Gastroesophageal sphincter (tissue), 4 donors: ENCODE data around the gene RANBP17. TPM values are rescaled to one million over a fixed set of nuclear protein-coding genes. Genes with fewer than 3 reads are reported as not detected.

Experiments used
- ATAC-seq: fragments of 150-250 bp; one replicate; pipeline ENCODE4 v1.9.1; 2016; ENCODE audit warnings: mild to moderate bottlenecking, moderate library complexity
- H3K27ac ChIP-seq, 4 donors: fragments of 200-600 bp; sonication (generic) in 3 of 4; 1 replicate in 3 of 4; 2 replicates in 1 of 4; pipeline ENCODE4 v1.5.1; 2016 to 2019
- H3K27me3 ChIP-seq: fragments of 200-600 bp; sonication (generic); one replicate; pipeline ENCODE4 v1.5.1; 2019
- H3K36me3 ChIP-seq, 2 donors: fragments of 200-600 bp; sonication (generic); one replicate each; pipeline ENCODE4 v1.5.1; 2019; ENCODE audit warnings: control low read depth in 1 of 2
- H3K4me1 ChIP-seq, 3 donors: fragments of 200-600 bp; sonication (generic); 1 replicate in 2 of 3; 2 replicates in 1 of 3; pipeline ENCODE4 v1.5.1; 2016 to 2019; ENCODE audit warnings: control low read depth in 2 of 3
- H3K4me3 ChIP-seq, 2 donors: fragments of 200-600 bp; sonication (generic); one replicate each; pipeline ENCODE4 v1.5.1; 2019; ENCODE audit warnings: mild to moderate bottlenecking in 1 of 2, moderate library complexity in 1 of 2
- H3K9me3 ChIP-seq, 3 donors: fragments of 200-600 bp; sonication (generic); one replicate each; pipeline ENCODE4 v1.5.1; 2017 to 2019; ENCODE audit warnings: control low read depth in 2 of 3
- EP300 ChIP-seq: sonication (generic); formaldehyde crosslinking; IDR thresholded peaks from one replicate; pipeline ENCODE4 v1.6.1; 2017; ENCODE audit warnings: antibody characterized with exemption, mild to moderate bottlenecking
- POLR2A ChIP-seq, 2 donors: fragments of 450-650 bp; IDR thresholded peaks; one replicate each; pipeline ENCODE4 v1.6.1; 2017; ENCODE audit warnings: antibody characterized with exemption in 2 of 2, mild to moderate bottlenecking in 2 of 2, moderate library complexity in 1 of 2
- POLR2AphosphoS5 ChIP-seq: sonication (generic); formaldehyde crosslinking; IDR thresholded peaks from one replicate; pipeline ENCODE4 v1.6.1; 2017; ENCODE audit warnings: antibody characterized with exemption
- WGBS, 2 donors: methylation state at CpG; one replicate each; pipeline ENCODE4 v1.1.5; 2018; ENCODE audit warnings: low coverage in 1 of 2; 5-methylcytosine and 5-hydroxymethylcytosine counted together
- total RNA-seq, 4 donors: library from RNA; depleted of rRNA; stranded (reverse); fragments of >200 nt; gene quantifications; one replicate each; pipeline ENCODE4 v1.1.0, GENCODE V29; 2016
- TF ChIP-seq, protein P1 (sequence below), 4 experiments: fragments of 200-600 bp in 2 of 4; fragments of 450-650 bp in 2 of 4; sonication (generic) in 1 of 4; IDR thresholded peaks; one replicate each; pipeline ENCODE4 v1.5.1; 2017 to 2019; ENCODE audit warnings: antibody characterized with exemption in 4 of 4, mild to moderate bottlenecking in 2 of 4, moderate library complexity in 2 of 4

The RANBP17 gene
- total RNA-seq, 4 donors from 2014 or later = 7.7 to 21.7 (median 13.8) TPM

DNA sequence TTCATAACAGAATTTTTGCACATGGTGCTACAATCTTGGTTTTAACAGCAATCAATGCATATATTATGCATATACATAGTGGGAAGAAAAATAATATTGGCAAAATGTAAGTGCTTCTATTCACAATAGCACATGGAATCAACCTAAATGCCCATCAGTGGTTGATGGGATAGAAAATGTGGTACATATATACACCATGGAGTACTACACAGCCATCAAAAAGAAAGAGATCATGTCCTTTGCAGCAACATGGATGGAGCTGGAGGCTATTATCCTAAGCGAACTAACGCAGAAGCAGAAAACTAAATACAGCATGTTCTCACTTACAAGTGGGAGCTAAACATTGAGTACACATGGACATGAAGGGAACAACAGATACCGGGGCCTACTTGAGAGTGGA is 410.0 kb downstream of the RANBP17 start:
- no peak for ATAC-seq
- H3K4me3 ChIP-seq = no peak overlapping the region
- H3K27me3 ChIP-seq = no peaks in the 10 kb centered on the region
- no peaks in the 10 kb centered on the region for H3K9me3 ChIP-seq
- TF ChIP-seq POLR2A (IDR thresholded peaks at IDR 0.05) (no peak), POLR2AphosphoS5 (no peak), EP300 (no peak)
- TF ChIP-seq, protein P1, sequence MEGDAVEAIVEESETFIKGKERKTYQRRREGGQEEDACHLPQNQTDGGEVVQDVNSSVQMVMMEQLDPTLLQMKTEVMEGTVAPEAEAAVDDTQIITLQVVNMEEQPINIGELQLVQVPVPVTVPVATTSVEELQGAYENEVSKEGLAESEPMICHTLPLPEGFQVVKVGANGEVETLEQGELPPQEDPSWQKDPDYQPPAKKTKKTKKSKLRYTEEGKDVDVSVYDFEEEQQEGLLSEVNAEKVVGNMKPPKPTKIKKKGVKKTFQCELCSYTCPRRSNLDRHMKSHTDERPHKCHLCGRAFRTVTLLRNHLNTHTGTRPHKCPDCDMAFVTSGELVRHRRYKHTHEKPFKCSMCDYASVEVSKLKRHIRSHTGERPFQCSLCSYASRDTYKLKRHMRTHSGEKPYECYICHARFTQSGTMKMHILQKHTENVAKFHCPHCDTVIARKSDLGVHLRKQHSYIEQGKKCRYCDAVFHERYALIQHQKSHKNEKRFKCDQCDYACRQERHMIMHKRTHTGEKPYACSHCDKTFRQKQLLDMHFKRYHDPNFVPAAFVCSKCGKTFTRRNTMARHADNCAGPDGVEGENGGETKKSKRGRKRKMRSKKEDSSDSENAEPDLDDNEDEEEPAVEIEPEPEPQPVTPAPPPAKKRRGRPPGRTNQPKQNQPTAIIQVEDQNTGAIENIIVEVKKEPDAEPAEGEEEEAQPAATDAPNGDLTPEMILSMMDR (IDR thresholded peaks at IDR 0.05) = no peak
- H3K4me1 ChIP-seq = no peaks in the 10 kb centered on the region
- no peak overlapping the region for H3K27ac ChIP-seq
- H3K36me3 ChIP-seq = no peaks in the 10 kb centered on the region
- WGBS, 2 donors = 96% methylated on average over 3 of the region's 3 CpGs; no CpG with 5 or more reads in 1 of the 2 donors

DNA sequence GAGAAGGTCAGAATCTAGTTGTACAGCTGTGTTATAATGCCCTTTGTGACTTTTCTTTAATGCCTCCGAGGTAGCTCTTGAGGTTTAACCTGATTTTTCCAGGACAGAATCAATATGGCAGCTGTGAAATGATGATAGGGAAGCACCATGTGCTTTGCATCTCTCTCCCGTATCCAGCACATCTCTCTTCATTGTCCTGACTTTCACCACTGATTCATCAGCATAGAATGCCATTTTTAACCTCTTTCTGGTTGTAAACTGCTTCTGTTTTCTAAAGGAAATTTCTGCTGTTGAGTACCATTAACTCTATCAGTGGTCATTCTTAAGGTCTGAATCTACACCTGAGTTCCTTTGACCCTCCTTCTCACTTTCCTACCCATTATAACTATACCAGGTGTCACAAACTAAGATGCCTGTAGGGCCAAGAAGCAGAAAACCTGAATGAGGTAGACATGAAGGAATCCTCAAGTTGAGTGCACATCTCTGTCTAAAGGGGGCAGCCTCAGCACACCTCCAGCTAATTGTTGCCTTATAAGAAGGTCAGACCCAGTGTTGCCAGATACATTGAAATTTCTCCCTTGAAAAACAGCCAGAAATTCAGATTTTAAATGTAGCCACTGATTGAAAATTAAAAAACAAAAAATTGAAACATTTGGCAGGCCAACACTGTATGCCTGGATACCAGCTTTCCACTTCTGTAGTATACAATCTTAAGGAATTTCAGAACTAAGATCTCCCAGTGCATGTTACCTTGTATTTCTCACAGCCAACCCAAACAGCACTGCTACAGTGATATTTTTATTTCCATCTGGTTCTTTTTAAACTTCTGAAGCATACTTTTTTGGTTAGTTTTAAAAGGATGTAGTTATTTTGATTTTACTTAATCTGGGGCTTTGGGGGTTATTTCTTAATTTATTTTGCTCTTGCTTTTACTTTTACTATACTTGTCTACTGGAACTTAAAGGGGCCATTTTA is 411.5 kb downstream of the RANBP17 start:
- no peak overlapping the region for H3K27ac ChIP-seq
- H3K9me3 ChIP-seq = no peaks in the 10 kb centered on the region
- 80 to 90% methylated on average over 1 to 2 of the region's 2 CpGs for WGBS, 2 donors
- H3K4me3 ChIP-seq = no peak overlapping the region
- no peak for ATAC-seq
- no peaks in the 10 kb centered on the region for H3K4me1 ChIP-seq
- no peaks in the 10 kb centered on the region for H3K27me3 ChIP-seq
- TF ChIP-seq POLR2AphosphoS5 = no peak
- no peak for TF ChIP-seq EP300
- TF ChIP-seq, protein P1 (IDR thresholded peaks at IDR 0.05) = no peak
- no peak for TF ChIP-seq POLR2A (IDR thresholded peaks at IDR 0.05)
- H3K36me3 ChIP-seq = no peaks in the 10 kb centered on the region

DNA sequence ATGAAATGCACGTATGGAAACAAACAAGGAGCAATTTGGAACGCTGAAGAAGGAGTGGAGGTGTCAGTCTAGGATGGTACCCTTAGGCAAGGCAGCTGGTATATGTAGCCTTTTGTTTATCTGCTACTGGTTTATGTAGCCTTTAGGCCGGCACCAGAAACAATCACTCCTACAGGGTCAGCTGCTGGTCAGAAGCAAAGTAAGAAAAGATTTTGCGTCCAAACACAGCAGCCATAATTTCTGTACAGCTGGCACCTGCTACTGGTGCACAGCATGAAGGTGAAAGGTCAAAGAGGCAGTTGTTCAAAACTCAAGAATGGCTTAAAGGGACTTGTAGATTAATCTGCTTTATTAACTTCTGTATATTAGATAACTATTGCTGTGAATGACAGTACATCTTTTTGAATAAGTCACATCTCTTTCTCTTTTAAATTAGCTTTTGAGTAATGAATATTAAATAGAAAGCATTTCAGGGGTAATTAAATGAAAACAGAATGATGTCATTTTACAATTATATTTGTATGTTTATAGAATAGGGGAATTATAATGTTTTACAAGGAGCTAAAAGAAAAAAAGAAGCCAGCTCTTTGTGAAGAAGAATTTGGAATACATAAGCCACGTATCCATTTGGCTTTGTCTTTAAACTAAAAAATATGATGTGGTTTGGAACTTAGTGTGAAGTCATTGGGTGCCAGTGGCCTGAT is 414.2 kb downstream of the RANBP17 start:
- no peaks in the 10 kb centered on the region for H3K9me3 ChIP-seq
- no peak overlapping the region for H3K27ac ChIP-seq
- H3K4me3 ChIP-seq = no peak overlapping the region
- H3K4me1 ChIP-seq = no peaks in the 10 kb centered on the region
- no peak for TF ChIP-seq EP300
- no peak for TF ChIP-seq POLR2AphosphoS5
- TF ChIP-seq, protein P1 (IDR thresholded peaks at IDR 0.05) = no peak
- TF ChIP-seq POLR2A (IDR thresholded peaks at IDR 0.05) = no peak
- H3K27me3 ChIP-seq = no peaks in the 10 kb centered on the region
- WGBS, 2 donors = 53 to 60% methylated on average over 4 to 5 of the region's 5 CpGs
- no peaks in the 10 kb centered on the region for H3K36me3 ChIP-seq
- no peak for ATAC-seq

DNA sequence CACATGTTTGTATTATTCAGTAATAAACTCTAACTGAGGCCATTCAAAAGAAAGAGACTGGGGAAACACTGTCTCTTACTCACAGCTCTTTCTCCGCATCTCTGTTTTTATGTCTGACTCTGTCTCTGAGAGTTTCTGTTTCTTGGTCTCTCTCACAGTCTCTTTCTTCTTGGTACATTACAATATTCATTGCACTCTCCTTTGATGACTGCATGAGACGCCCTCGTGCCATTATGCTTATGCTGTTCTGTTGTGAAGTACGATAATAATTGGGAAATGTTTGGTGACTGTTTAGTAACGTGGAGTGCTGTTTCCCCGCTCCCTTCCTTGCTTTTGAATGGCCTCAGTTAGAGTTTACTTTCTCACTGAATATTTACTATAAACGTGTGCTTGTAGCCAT is 421.9 kb downstream of the RANBP17 start:
- no peak overlapping the region for H3K4me3 ChIP-seq
- WGBS, 2 donors = 88 to 89% methylated on average over 7 of the region's 7 CpGs
- H3K9me3 ChIP-seq = no peaks in the 10 kb centered on the region
- ATAC-seq = no peak
- no peaks in the 10 kb centered on the region for H3K4me1 ChIP-seq
- no peak overlapping the region for H3K27ac ChIP-seq
- TF ChIP-seq EP300 = no peak
- no peak for TF ChIP-seq POLR2A (IDR thresholded peaks at IDR 0.05)
- TF ChIP-seq POLR2AphosphoS5 = no peak
- TF ChIP-seq, protein P1 (IDR thresholded peaks at IDR 0.05) = no peak
- no peaks in the 10 kb centered on the region for H3K36me3 ChIP-seq
- no peaks in the 10 kb centered on the region for H3K27me3 ChIP-seq
